ENCODE measurements around the gene SV2C. TPM values are rescaled to one million over a fixed set of nuclear protein-coding genes. Genes with fewer than 3 reads are reported as not detected.

Gene SV2C
- total RNA-seq, 4 donors from 2014 or later, result 0.05 to 0.11 TPM; not detected in 2

DNA sequence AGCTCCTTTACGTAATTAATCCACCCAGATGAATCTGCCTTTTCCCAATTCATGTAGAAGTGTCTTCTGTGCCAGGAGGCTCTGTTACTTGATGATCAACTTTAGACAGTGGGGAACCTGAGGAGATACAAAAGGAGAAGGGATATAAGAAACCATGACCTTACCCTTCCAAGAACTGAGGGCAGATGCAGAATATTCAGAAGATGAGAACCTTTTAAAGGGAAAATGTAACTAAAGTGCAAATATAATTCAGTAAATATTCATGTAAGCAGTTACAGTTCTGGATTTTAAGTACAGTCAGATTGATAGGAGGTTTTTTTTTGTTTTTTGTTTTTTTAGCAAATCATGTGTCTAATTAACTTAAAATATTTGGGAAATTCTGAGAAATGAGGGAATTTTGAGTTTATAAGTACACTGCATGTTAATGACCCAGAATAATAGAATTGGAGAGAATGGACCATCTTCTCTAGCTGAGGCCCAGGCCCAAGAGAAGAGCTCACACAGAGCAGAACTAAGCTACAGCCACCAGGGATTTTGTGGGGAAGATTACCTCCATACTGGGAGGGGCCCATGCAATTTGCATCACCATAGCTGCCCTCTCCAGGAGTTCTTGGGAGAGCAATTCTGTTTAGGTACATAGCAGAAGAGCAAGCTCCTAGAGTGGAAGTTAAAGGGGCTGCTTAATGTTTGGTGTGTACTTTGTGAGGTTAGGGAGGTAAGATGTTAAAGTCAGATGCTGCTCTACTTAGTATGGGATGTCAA lies 61.5 kb downstream of the SV2C start:
- no peak for DNase-seq
- H3K36me3 ChIP-seq, result no peaks in the 10 kb centered on the region
- peaks cover 7 to 9% of the 10 kb centered on the region in 2 donors for H3K4me1 ChIP-seq
- H3K27ac ChIP-seq, result no peak overlapping the region
- H3K27me3 ChIP-seq, result no peaks in the 10 kb centered on the region
- 94 to 97% methylated on average over 1 of the region's 1 CpG for WGBS, 2 donors
- H3K4me3 ChIP-seq (replicated peaks in 1 of 3), result no peak overlapping the region
- intact Hi-C loops (cut with DNase I), result no loop called here
- no peaks in the 10 kb centered on the region for H3K9me3 ChIP-seq
- no peak for TF ChIP-seq POLR2A (IDR thresholded peaks at IDR 0.05)
- TF ChIP-seq, protein P1, sequence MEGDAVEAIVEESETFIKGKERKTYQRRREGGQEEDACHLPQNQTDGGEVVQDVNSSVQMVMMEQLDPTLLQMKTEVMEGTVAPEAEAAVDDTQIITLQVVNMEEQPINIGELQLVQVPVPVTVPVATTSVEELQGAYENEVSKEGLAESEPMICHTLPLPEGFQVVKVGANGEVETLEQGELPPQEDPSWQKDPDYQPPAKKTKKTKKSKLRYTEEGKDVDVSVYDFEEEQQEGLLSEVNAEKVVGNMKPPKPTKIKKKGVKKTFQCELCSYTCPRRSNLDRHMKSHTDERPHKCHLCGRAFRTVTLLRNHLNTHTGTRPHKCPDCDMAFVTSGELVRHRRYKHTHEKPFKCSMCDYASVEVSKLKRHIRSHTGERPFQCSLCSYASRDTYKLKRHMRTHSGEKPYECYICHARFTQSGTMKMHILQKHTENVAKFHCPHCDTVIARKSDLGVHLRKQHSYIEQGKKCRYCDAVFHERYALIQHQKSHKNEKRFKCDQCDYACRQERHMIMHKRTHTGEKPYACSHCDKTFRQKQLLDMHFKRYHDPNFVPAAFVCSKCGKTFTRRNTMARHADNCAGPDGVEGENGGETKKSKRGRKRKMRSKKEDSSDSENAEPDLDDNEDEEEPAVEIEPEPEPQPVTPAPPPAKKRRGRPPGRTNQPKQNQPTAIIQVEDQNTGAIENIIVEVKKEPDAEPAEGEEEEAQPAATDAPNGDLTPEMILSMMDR (IDR thresholded peaks at IDR 0.05), result no peak

DNA sequence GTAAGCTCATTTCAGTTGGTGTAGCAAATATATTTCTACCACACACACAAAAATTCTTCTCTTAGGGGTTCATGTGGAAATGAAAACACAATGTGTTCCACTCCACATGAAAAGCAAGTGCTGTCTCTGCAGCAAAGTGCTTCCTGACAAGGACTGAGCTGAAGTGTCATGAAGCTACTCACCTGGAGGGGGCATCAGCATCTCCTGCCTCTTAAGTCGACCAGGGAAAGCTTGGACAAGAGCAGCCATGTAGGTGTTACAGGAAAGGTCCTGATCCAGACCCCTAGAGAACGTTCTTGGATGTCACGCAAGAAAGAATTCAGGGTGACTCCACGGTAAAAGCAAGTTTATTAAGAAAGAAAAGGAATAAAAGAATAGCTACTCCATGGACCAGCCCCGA lies 62.8 kb downstream of the SV2C start:
- DNase-seq, result peak; percentile 3 to 7
- Histone ChIP-seq H3K4me3 (replicated peaks in 1 of 3) (no peak overlapping the region), H3K36me3 (no peaks in the 10 kb centered on the region), H3K4me1 (peaks cover 7 to 9% of the 10 kb centered on the region in 2 donors), H3K9me3 (no peaks in the 10 kb centered on the region), H3K27me3 (no peaks in the 10 kb centered on the region), H3K27ac (no peak overlapping the region)
- 69 to 73% methylated on average over 5 of the region's 5 CpGs for WGBS, 2 donors
- TF ChIP-seq POLR2A (IDR thresholded peaks at IDR 0.05), result no peak
- TF ChIP-seq, protein P1 (IDR thresholded peaks at IDR 0.05), result peak in 1 of 6 experiments; percentile 13
- intact Hi-C loops (cut with DNase I), result no loop called here

DNA sequence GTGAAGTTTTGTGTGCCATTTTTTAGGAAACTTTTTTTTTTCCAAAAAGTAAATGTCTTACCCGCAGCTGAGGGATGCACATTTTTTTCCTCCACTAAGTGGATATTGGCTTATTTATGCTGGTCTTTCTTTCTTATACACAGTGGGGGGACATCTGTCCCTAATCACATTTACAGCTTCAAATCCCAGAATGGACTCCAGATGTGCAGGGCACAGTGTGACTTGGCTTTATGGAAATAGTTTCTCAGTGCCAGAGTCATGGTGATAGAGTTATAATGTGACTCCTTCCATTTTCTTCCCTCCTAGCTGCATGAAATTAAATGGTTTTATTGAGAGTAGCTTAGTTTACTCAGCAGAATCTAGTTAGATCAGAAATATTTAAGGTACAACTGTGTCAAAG lies 66.5 kb downstream of the SV2C start:
- no peak for DNase-seq
- no peak overlapping the region for H3K4me3 ChIP-seq (replicated peaks in 1 of 3)
- H3K27me3 ChIP-seq, result no peaks in the 10 kb centered on the region
- TF ChIP-seq POLR2A (IDR thresholded peaks at IDR 0.05), result no peak
- peaks cover 7 to 9% of the 10 kb centered on the region in 2 donors for H3K4me1 ChIP-seq
- WGBS, 2 donors, result 47 to 48% methylated on average over 1 of the region's 1 CpG
- intact Hi-C loops (cut with DNase I), result no loop called here
- no peaks in the 10 kb centered on the region for H3K36me3 ChIP-seq
- no peaks in the 10 kb centered on the region for H3K9me3 ChIP-seq
- no peak overlapping the region for H3K27ac ChIP-seq

DNA sequence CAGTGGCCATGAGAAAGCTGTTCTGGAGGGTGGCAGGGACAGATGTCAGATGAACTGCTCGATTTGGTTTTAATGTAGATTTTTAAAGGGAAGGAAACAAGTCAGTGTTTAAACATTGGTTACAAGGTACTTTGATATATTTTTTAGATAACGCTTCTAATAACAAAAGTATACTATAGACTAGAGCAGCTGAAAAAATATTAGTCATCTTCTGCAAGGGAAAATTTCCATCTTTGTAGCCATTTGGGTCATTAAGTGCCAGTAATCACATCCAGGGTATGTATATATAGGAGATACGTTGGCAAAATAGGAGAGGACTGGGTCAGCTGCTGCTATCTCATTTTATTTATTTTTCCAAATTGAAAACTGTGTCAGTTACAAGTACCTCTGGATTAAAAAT lies 69.0 kb downstream of the SV2C start:
- Histone ChIP-seq H3K27me3 (no peaks in the 10 kb centered on the region), H3K27ac (no peak overlapping the region), H3K4me3 (replicated peaks in 1 of 3) (no peak overlapping the region), H3K9me3 (no peaks in the 10 kb centered on the region), H3K4me1 (peaks cover 7 to 9% of the 10 kb centered on the region in 2 donors), H3K36me3 (no peaks in the 10 kb centered on the region)
- WGBS, 2 donors, result 64 to 70% methylated on average over 3 of the region's 3 CpGs
- no peak for TF ChIP-seq POLR2A (IDR thresholded peaks at IDR 0.05)
- intact Hi-C loops (cut with DNase I), result no loop called here
- no peak for DNase-seq

DNA sequence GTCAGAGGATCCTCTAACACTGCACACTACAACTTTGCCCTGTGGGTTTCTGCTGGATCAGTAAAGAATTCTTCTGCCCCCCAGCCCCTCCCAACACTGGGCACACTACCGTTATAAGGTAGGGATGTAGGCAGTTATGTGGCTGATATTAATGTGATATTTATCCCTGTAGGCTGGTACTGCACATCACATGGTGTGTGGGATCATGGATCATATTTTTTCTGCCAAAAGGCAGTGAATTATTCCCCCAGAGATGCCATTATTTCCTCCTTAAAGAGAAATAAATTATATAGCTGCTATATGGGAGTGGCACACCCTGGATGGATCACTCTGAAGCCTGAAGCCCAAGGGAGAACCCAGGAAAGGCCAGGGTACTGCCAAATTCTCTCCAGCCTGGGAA lies 69.5 kb downstream of the SV2C start:
- Histone ChIP-seq H3K9me3 (no peaks in the 10 kb centered on the region), H3K36me3 (no peaks in the 10 kb centered on the region), H3K4me1 (peaks cover 7 to 9% of the 10 kb centered on the region in 2 donors), H3K4me3 (replicated peaks in 1 of 3) (no peak overlapping the region), H3K27me3 (no peaks in the 10 kb centered on the region), H3K27ac (no peak overlapping the region)
- intact Hi-C loops (cut with DNase I), result no loop called here
- TF ChIP-seq POLR2A (IDR thresholded peaks at IDR 0.05), result no peak
- TF ChIP-seq, protein P1 (IDR thresholded peaks at IDR 0.05), result no peak
- no peak for DNase-seq
- WGBS, 2 donors, result 79 to 93% methylated on average over 1 of the region's 1 CpG

DNA sequence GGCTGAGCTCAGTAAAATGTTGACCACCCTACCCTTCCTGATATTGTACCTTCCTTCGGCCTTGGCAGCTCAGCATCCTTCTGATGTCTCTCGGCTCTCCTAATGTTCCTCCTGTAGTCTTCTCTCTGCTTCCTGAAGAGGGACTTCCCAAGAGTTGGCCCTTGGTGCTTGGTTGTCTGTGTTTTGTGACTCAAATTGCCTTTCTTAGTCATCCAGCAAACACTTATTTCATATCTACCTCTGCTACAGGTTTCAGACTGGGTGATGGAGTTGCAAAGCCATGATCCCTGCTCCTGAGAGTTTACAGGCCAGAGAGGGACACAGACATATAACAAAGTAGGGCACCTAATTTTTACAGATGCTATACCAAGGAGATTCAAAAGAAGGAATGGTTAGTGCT lies 70.1 kb downstream of the SV2C start:
- TF ChIP-seq POLR2A (IDR thresholded peaks at IDR 0.05), result no peak
- TF ChIP-seq, protein P1 (IDR thresholded peaks at IDR 0.05), result no peak
- DNase-seq, result no peak
- 91 to 100% methylated on average over 2 of the region's 2 CpGs for WGBS, 2 donors
- Histone ChIP-seq H3K36me3 (no peaks in the 10 kb centered on the region), H3K4me3 (replicated peaks in 1 of 3) (no peak overlapping the region), H3K9me3 (no peaks in the 10 kb centered on the region), H3K27me3 (no peaks in the 10 kb centered on the region), H3K4me1 (peaks cover 2 to 4% of the 10 kb centered on the region in 2 donors), H3K27ac (no peak overlapping the region)
- intact Hi-C loops (cut with DNase I), result no loop called here
